ENCODE results near the gene CRELD2. TPM values are rescaled to one million over a fixed set of nuclear protein-coding genes. Genes with fewer than 3 reads are reported as not detected.

The CRELD2 gene
- total and polyA plus RNA-seq, 2 experiments from 2014 or later = 35.7 to 47.7 TPM

DNA sequence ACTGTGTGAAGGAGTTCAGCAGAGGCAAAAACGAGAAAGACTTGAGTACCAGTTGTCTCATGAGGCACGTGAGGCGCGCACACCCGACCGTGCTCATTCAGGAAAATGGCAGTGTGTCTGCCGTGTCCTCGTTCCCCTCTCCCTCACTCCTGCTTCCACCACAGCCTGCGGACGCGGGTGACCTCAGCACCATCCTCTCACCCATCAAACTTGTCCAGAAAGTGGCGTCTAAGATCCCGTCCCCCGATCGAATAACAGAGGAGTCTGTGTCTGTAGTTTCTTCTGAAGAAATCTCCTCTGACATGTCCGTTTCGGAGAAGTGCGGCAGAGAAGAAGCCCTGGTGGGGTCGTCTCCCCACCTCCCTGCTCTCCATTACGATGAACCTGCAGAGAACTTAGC lies 34.4 kb upstream of the CRELD2 start:
- no peak for ATAC-seq
- H3K36me3 Mint-ChIP-seq (ENCODE audit: low read depth) = peaks cover 68% of the 10 kb centered on the region

More for the DNA sequence above, 34.4 kb upstream of the CRELD2 start:
- Histone ChIP-seq H2AFZ (no peak overlapping the region), H4K20me1 (replicated peaks; ENCODE audit: insufficient read depth) (peaks cover 27% of the 10 kb centered on the region), H3K36me3 (ENCODE audit: insufficient read depth) (no peaks in the 10 kb centered on the region; the same call in 1 of the 2 replicates), H3K27ac (ENCODE audit: low read depth) (no peak overlapping the region), H3K4me3 (no peak overlapping the region), H3K27me3 (ENCODE audit: insufficient read depth) (no peaks in the 10 kb centered on the region), H3K9me2 (ENCODE audit: insufficient read depth) (no peaks in the 10 kb centered on the region), H3K4me2 (no peak overlapping the region), H3K4me1 (ENCODE audit: insufficient read depth) (no peaks in the 10 kb centered on the region), H3F3A (replicated peaks; ENCODE audit: low read depth) (no peaks in the 10 kb centered on the region), H3K79me2 (replicated peaks; ENCODE audit: insufficient read depth) (peaks cover 44% of the 10 kb centered on the region)
- peaks cover 10% of the 10 kb centered on the region; the same call in 2 of the 3 replicates for H3K4me1 Mint-ChIP-seq
- H3K27me3 Mint-ChIP-seq (ENCODE audit: insufficient read depth, low read depth, poor library complexity) = peaks cover 4% of the 10 kb centered on the region
- no peak overlapping the region for H3K27ac Mint-ChIP-seq
- peaks cover 10% of the 10 kb centered on the region; the same call in 2 of the 3 replicates for H3K9me3 Mint-ChIP-seq
- no peak overlapping the region for H3K4me3 Mint-ChIP-seq
- DNase-seq (ENCODE audit: low spot score) = no peak
- TF ChIP-seq EZH2 (IDR thresholded peaks at IDR 0.05; ENCODE audit: low read depth, unreplicated experiment) = no peak
- no peak for TF ChIP-seq ZNF331 (CRISPR knock-in tag; IDR thresholded peaks at IDR 0.05; ENCODE audit: low read depth)
- TF ChIP-seq NANOG (IDR thresholded peaks at IDR 0.05; ENCODE audit: borderline replicate concordance) = no peak
- TF ChIP-seq ZNF114 (CRISPR knock-in tag; IDR thresholded peaks at IDR 0.05) = no peak
- TF ChIP-seq POLR2AphosphoS5 (IDR thresholded peaks at IDR 0.05; ENCODE audit: low read depth) = no peak
- TF ChIP-seq EZH2phosphoT487 (IDR thresholded peaks at IDR 0.05; ENCODE audit: unreplicated experiment) = no peak
- TF ChIP-seq, protein P1, sequence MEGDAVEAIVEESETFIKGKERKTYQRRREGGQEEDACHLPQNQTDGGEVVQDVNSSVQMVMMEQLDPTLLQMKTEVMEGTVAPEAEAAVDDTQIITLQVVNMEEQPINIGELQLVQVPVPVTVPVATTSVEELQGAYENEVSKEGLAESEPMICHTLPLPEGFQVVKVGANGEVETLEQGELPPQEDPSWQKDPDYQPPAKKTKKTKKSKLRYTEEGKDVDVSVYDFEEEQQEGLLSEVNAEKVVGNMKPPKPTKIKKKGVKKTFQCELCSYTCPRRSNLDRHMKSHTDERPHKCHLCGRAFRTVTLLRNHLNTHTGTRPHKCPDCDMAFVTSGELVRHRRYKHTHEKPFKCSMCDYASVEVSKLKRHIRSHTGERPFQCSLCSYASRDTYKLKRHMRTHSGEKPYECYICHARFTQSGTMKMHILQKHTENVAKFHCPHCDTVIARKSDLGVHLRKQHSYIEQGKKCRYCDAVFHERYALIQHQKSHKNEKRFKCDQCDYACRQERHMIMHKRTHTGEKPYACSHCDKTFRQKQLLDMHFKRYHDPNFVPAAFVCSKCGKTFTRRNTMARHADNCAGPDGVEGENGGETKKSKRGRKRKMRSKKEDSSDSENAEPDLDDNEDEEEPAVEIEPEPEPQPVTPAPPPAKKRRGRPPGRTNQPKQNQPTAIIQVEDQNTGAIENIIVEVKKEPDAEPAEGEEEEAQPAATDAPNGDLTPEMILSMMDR (conservative IDR thresholded peaks at IDR 0.05; ENCODE audit: low read depth in 2 of 2) = no peak
- no peak for TF ChIP-seq JUNB (IDR thresholded peaks at IDR 0.05; ENCODE audit: unreplicated experiment)
- TF ChIP-seq, protein P2, sequence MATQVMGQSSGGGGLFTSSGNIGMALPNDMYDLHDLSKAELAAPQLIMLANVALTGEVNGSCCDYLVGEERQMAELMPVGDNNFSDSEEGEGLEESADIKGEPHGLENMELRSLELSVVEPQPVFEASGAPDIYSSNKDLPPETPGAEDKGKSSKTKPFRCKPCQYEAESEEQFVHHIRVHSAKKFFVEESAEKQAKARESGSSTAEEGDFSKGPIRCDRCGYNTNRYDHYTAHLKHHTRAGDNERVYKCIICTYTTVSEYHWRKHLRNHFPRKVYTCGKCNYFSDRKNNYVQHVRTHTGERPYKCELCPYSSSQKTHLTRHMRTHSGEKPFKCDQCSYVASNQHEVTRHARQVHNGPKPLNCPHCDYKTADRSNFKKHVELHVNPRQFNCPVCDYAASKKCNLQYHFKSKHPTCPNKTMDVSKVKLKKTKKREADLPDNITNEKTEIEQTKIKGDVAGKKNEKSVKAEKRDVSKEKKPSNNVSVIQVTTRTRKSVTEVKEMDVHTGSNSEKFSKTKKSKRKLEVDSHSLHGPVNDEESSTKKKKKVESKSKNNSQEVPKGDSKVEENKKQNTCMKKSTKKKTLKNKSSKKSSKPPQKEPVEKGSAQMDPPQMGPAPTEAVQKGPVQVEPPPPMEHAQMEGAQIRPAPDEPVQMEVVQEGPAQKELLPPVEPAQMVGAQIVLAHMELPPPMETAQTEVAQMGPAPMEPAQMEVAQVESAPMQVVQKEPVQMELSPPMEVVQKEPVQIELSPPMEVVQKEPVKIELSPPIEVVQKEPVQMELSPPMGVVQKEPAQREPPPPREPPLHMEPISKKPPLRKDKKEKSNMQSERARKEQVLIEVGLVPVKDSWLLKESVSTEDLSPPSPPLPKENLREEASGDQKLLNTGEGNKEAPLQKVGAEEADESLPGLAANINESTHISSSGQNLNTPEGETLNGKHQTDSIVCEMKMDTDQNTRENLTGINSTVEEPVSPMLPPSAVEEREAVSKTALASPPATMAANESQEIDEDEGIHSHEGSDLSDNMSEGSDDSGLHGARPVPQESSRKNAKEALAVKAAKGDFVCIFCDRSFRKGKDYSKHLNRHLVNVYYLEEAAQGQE (IDR thresholded peaks at IDR 0.05; ENCODE audit: unreplicated experiment) = no peak
- TF ChIP-seq, protein P3, sequence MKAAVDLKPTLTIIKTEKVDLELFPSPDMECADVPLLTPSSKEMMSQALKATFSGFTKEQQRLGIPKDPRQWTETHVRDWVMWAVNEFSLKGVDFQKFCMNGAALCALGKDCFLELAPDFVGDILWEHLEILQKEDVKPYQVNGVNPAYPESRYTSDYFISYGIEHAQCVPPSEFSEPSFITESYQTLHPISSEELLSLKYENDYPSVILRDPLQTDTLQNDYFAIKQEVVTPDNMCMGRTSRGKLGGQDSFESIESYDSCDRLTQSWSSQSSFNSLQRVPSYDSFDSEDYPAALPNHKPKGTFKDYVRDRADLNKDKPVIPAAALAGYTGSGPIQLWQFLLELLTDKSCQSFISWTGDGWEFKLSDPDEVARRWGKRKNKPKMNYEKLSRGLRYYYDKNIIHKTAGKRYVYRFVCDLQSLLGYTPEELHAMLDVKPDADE (IDR thresholded peaks at IDR 0.05) = no peak
- no peak for TF ChIP-seq CREB1 (CRISPR knock-in tag; IDR thresholded peaks at IDR 0.05; ENCODE audit: low read depth)
- TF ChIP-seq STAT1 (IDR thresholded peaks at IDR 0.05; ENCODE audit: unreplicated experiment) = no peak
- TF ChIP-seq, protein P4, sequence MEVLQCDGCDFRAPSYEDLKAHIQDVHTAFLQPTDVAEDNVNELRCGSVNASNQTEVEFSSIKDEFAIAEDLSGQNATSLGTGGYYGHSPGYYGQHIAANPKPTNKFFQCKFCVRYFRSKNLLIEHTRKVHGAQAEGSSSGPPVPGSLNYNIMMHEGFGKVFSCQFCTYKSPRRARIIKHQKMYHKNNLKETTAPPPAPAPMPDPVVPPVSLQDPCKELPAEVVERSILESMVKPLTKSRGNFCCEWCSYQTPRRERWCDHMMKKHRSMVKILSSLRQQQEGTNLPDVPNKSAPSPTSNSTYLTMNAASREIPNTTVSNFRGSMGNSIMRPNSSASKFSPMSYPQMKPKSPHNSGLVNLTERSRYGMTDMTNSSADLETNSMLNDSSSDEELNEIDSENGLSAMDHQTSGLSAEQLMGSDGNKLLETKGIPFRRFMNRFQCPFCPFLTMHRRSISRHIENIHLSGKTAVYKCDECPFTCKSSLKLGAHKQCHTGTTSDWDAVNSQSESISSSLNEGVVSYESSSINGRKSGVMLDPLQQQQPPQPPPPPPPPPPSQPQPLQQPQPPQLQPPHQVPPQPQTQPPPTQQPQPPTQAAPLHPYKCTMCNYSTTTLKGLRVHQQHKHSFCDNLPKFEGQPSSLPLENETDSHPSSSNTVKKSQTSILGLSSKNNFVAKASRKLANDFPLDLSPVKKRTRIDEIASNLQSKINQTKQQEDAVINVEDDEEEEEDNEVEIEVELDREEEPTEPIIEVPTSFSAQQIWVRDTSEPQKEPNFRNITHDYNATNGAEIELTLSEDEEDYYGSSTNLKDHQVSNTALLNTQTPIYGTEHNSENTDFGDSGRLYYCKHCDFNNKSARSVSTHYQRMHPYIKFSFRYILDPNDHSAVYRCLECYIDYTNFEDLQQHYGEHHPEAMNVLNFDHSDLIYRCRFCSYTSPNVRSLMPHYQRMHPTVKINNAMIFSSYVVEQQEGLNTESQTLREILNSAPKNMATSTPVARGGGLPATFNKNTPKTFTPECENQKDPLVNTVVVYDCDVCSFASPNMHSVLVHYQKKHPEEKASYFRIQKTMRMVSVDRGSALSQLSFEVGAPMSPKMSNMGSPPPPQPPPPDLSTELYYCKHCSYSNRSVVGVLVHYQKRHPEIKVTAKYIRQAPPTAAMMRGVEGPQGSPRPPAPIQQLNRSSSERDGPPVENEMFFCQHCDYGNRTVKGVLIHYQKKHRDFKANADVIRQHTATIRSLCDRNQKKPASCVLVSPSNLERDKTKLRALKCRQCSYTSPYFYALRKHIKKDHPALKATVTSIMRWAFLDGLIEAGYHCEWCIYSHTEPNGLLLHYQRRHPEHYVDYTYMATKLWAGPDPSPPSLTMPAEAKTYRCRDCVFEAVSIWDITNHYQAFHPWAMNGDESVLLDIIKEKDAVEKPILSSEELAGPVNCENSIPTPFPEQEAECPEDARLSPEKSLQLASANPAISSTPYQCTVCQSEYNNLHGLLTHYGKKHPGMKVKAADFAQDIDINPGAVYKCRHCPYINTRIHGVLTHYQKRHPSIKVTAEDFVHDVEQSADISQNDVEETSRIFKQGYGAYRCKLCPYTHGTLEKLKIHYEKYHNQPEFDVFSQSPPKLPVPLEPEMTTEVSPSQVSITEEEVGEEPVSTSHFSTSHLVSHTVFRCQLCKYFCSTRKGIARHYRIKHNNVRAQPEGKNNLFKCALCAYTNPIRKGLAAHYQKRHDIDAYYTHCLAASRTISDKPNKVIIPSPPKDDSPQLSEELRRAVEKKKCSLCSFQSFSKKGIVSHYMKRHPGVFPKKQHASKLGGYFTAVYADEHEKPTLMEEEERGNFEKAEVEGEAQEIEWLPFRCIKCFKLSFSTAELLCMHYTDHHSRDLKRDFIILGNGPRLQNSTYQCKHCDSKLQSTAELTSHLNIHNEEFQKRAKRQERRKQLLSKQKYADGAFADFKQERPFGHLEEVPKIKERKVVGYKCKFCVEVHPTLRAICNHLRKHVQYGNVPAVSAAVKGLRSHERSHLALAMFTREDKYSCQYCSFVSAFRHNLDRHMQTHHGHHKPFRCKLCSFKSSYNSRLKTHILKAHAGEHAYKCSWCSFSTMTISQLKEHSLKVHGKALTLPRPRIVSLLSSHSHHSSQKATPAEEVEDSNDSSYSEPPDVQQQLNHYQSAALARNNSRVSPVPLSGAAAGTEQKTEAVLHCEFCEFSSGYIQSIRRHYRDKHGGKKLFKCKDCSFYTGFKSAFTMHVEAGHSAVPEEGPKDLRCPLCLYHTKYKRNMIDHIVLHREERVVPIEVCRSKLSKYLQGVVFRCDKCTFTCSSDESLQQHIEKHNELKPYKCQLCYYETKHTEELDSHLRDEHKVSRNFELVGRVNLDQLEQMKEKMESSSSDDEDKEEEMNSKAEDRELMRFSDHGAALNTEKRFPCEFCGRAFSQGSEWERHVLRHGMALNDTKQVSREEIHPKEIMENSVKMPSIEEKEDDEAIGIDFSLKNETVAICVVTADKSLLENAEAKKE (CRISPR knock-in tag; IDR thresholded peaks at IDR 0.05) = no peak

Data from GM23338 (cell line).